H9 (cell line): ENCODE data around the gene GNB1L. TPM values are rescaled to one million over a fixed set of nuclear protein-coding genes. Genes with fewer than 3 reads are reported as not detected.

Experiments used
- DNase-seq: peaks from one replicate; pipeline ENCODE4 v3.0.0-alpha.2; 2017
- H2AFZ ChIP-seq: one replicate; pipeline ENCODE4 v1.6.1; 2013; ENCODE audit warnings: mild to moderate bottlenecking, low read length, control low read depth, moderate library complexity
- H2AK5ac ChIP-seq: 2 replicates; pipeline ENCODE4 v1.6.1; 2013; ENCODE audit warnings: low read length, control low read depth, mixed read lengths; ENCODE audit not compliant: insufficient read length
- H2BK120ac ChIP-seq: one replicate; pipeline ENCODE4 v1.6.1; 2013; ENCODE audit warnings: low read depth, mild to moderate bottlenecking, low read length, control low read depth, inconsistent platforms; ENCODE audit not compliant: poor library complexity, severe bottlenecking
- H2BK12ac ChIP-seq: 2 replicates; pipeline ENCODE4 v1.6.1; 2013; ENCODE audit warnings: low read length, control low read depth, mixed read lengths, low read depth; ENCODE audit not compliant: insufficient read length
- H2BK15ac ChIP-seq: 2 replicates; pipeline ENCODE4 v1.6.1; 2013; ENCODE audit warnings: low read depth, low read length, control low read depth
- H2BK20ac ChIP-seq: one replicate; pipeline ENCODE4 v1.6.1; 2013; ENCODE audit warnings: low read depth, mild to moderate bottlenecking, low read length, control low read depth, inconsistent platforms; ENCODE audit not compliant: poor library complexity, severe bottlenecking
- H2BK5ac ChIP-seq: 2 replicates; pipeline ENCODE4 v1.6.1; 2013; ENCODE audit warnings: low read length, control low read depth, mixed read lengths; ENCODE audit not compliant: insufficient read length
- H3K14ac ChIP-seq: 2 replicates; pipeline ENCODE4 v1.6.1; 2013; ENCODE audit warnings: low read length, control low read depth; ENCODE audit not compliant: insufficient read depth
- H3K18ac ChIP-seq: 2 replicates; pipeline ENCODE4 v1.6.1; 2013; ENCODE audit warnings: low read depth, mild to moderate bottlenecking, mixed read lengths, low read length, control low read depth; ENCODE audit not compliant: insufficient read length
- H3K23ac ChIP-seq: 2 replicates; pipeline ENCODE4 v1.6.1; 2013; ENCODE audit warnings: low read length, control low read depth, mixed read lengths, low read depth; ENCODE audit not compliant: insufficient read length
- H3K23me2 ChIP-seq: 2 replicates; pipeline ENCODE4 v1.6.1; 2013; ENCODE audit warnings: low read depth, mild to moderate bottlenecking, mixed read lengths, low read length, control low read depth; ENCODE audit not compliant: insufficient read length, poor library complexity, severe bottlenecking
- H3K27ac ChIP-seq: 2 replicates; pipeline ENCODE4 v1.5.1; 2013; ENCODE audit warnings: low read length, control low read depth, mixed read lengths, low read depth; ENCODE audit not compliant: insufficient read length
- H3K27me3 ChIP-seq: 2 replicates; pipeline ENCODE4 v1.6.1; 2013; ENCODE audit warnings: low read length, control low read depth, inconsistent platforms; ENCODE audit not compliant: insufficient read depth
- H3K4ac ChIP-seq: 2 replicates; pipeline ENCODE4 v1.6.1; 2013; ENCODE audit warnings: low read depth, mild to moderate bottlenecking, control low read depth, inconsistent platforms, low read length, moderate library complexity
- H3K4me1 ChIP-seq: 2 replicates; pipeline ENCODE4 v1.6.1; 2013; ENCODE audit warnings: low read length, control low read depth, inconsistent platforms; ENCODE audit not compliant: insufficient read depth
- H3K4me2 ChIP-seq: 2 replicates; pipeline ENCODE4 v1.6.1; 2013; ENCODE audit warnings: low read length, control low read depth, mixed read lengths; ENCODE audit not compliant: insufficient read length, insufficient read depth
- H3K56ac ChIP-seq: 2 replicates; pipeline ENCODE4 v1.6.1; 2013; ENCODE audit warnings: low read depth, mild to moderate bottlenecking, mixed read lengths, low read length, control low read depth; ENCODE audit not compliant: insufficient read length
- H3K79me1 ChIP-seq: 2 replicates; pipeline ENCODE4 v1.6.1; 2013; ENCODE audit warnings: low read depth, mild to moderate bottlenecking, moderate library complexity, low read length, control low read depth, inconsistent platforms; ENCODE audit not compliant: insufficient read depth, poor library complexity, severe bottlenecking
- H3K79me2 ChIP-seq: 2 replicates; pipeline ENCODE4 v1.6.1; 2013; ENCODE audit warnings: low read length, control low read depth, inconsistent platforms; ENCODE audit not compliant: insufficient read depth
- H3K9ac ChIP-seq: 2 replicates; pipeline ENCODE4 v1.6.1; 2013; ENCODE audit warnings: low read length, control low read depth, mixed read lengths; ENCODE audit not compliant: insufficient read length; ENCODE audit errors: extremely low read depth
- H3K9me3 ChIP-seq: one replicate; pipeline ENCODE4 v1.6.1; 2013; ENCODE audit warnings: low read depth, low read length, inconsistent platforms; ENCODE audit not compliant: control insufficient read depth
- H3T11ph ChIP-seq: one replicate; pipeline ENCODE4 v1.6.1; 2013; ENCODE audit warnings: mild to moderate bottlenecking, low read length, control low read depth, inconsistent platforms
- H4K20me1 ChIP-seq: one replicate; pipeline ENCODE4 v1.6.1; 2013; ENCODE audit not compliant: control insufficient read depth, insufficient read length, insufficient read depth
- H4K5ac ChIP-seq: 2 replicates; pipeline ENCODE4 v1.6.1; 2013; ENCODE audit warnings: low read depth, mild to moderate bottlenecking, mixed read lengths, low read length, control low read depth; ENCODE audit not compliant: insufficient read length
- H4K8ac ChIP-seq: replicated peaks from 2 replicates; pipeline ENCODE4 v1.6.1; 2013; ENCODE audit warnings: low read length, control low read depth, mixed read lengths, low read depth; ENCODE audit not compliant: insufficient read length
- H4K91ac ChIP-seq: 2 replicates; pipeline ENCODE4 v1.6.1; 2013; ENCODE audit warnings: low read depth, mild to moderate bottlenecking, moderate library complexity, mixed read lengths, low read length, control low read depth; ENCODE audit not compliant: insufficient read length
- H3K27ac Mint-ChIP-seq, 3 experiments: 2 replicates in 2 of 3; 3 replicates in 1 of 3; pipeline ENCODE4 v1.8.0; 2020 to 2021; ENCODE audit warnings: mixed read lengths in 3 of 3, mild to moderate bottlenecking in 1 of 3, moderate library complexity in 1 of 3
- H3K27me3 Mint-ChIP-seq: 2 replicates; pipeline ENCODE4 v1.8.0; 2021; ENCODE audit warnings: low read depth, mild to moderate bottlenecking, moderate library complexity, mixed read lengths
- H3K36me3 Mint-ChIP-seq, 3 experiments: 2 replicates in 2 of 3; 3 replicates in 1 of 3; pipeline ENCODE4 v1.8.0; 2020 to 2021; ENCODE audit warnings: low read depth in 3 of 3, mixed read lengths in 3 of 3; ENCODE audit not compliant: insufficient read depth in 1 of 3
- H3K4me1 Mint-ChIP-seq, 2 experiments: 2 replicates each; pipeline ENCODE4 v1.8.0; 2020; ENCODE audit warnings: mixed read lengths in 2 of 2
- H3K4me3 Mint-ChIP-seq, 2 experiments: 2 replicates in 1 of 2; 3 replicates in 1 of 2; pipeline ENCODE4 v1.8.0; 2020 to 2021; ENCODE audit warnings: mild to moderate bottlenecking in 2 of 2, mixed read lengths in 2 of 2, moderate library complexity in 1 of 2
- H3K9me3 Mint-ChIP-seq, 2 experiments: 2 replicates in 1 of 2; 3 replicates in 1 of 2; pipeline ENCODE4 v1.8.0; 2020; ENCODE audit warnings: mild to moderate bottlenecking in 2 of 2, mixed read lengths in 2 of 2, moderate library complexity in 1 of 2
- CTCF ChIP-seq: fragments of 200-600 bp; sonication (generic); conservative IDR thresholded peaks from 3 replicates; pipeline ENCODE4 v1.8.0; 2021; ENCODE audit warnings: antibody characterized with exemption, mild to moderate bottlenecking
- WGBS: extraction: QIAGEN DNeasy Blood & Tissue Kit; methylation state at CpG from one replicate; pipeline ENCODE4 v1.1.7; 2013; ENCODE audit warnings: missing lambda C conversion rate, low lambda C conversion rate, mixed read lengths; ENCODE audit not compliant: insufficient read length; ENCODE audit errors: extremely low coverage; 5-methylcytosine and 5-hydroxymethylcytosine counted together
- total RNA-seq: library from RNA; stranded (reverse); gene quantifications from 2 replicates; pipeline ENCODE4 v1.2.1, GENCODE V29; 2021

Gene GNB1L
- total RNA-seq, 1 experiment from 2014 or later: 22.4 TPM

GRCh38 chr22:19819911-19820879 is 34.5 kb downstream of the GNB1L start:
- Histone ChIP-seq H4K20me1 (no peaks in the 10 kb centered on the region), H3T11ph (no peak overlapping the region), H3K4ac (no peak overlapping the region), H3K79me1 (no peaks in the 10 kb centered on the region), H3K23ac (no peak overlapping the region), H4K5ac (no peak overlapping the region), H3K4me1 (no peaks in the 10 kb centered on the region), H3K27me3 (no peaks in the 10 kb centered on the region), H3K79me2 (no peaks in the 10 kb centered on the region), H2AFZ (no peak overlapping the region), H2BK15ac (no peak overlapping the region), H3K23me2 (no peaks in the 10 kb centered on the region), H2BK5ac (no peak overlapping the region), H3K27ac (no peak overlapping the region), H3K18ac (no peak overlapping the region), H3K14ac (no peak overlapping the region), H2AK5ac (no peak overlapping the region), H2BK20ac (no peak overlapping the region), H3K4me2 (no peak overlapping the region), H3K56ac (no peak overlapping the region), H3K9ac (no peak overlapping the region), H3K9me3 (no peaks in the 10 kb centered on the region), H2BK12ac (no peak overlapping the region), H2BK120ac (no peak overlapping the region), H4K8ac (no peak overlapping the region), H4K91ac (no peak overlapping the region)
- Mint-ChIP-seq H3K27ac (no peak overlapping the region; a peak in 1 of 7 replicates), H3K4me3 (no peak overlapping the region), H3K4me1 (peaks cover 0 to 8% of the 10 kb centered on the region in 2 experiments; a peak in 2 of 4 replicates), H3K36me3 (peaks cover 0 to 1% (median 0%) of the 10 kb centered on the region in 3 experiments; a peak in 2 of 7 replicates), H3K27me3 (no peaks in the 10 kb centered on the region), H3K9me3 (no peaks in the 10 kb centered on the region)
- TF ChIP-seq CTCF: no peak
- no CpG with 5 or more reads among the region's 21 CpGs for WGBS
- DNase-seq: peak; percentile 25
